ENCODE measurements around the gene AGAP2.

AGAP2 gene

GRCh38 chr12:57693317-57693658 lies 45.3 kb downstream of the AGAP2 start (continued):
- TF ChIP-seq ZNF184 (tag by site-specific recombination; IDR thresholded peaks at IDR 0.05), result 0 out of 2 replicates have a peak, but pooled peaks have one; percentile 11
- TF ChIP-seq ZNF354C (tag by site-specific recombination; IDR thresholded peaks at IDR 0.05; ENCODE audit: borderline replicate concordance, low read depth), result no peak
- TF ChIP-seq SCRT2 (tag by site-specific recombination; IDR thresholded peaks at IDR 0.05), result peak; percentile 61
- no peak for TF ChIP-seq MZF1 (tag by site-specific recombination; IDR thresholded peaks at IDR 0.05; ENCODE audit: borderline replicate concordance)
- peak; percentile 51; the same call in 1 of the 2 replicates for TF ChIP-seq ZSCAN30 (tag by site-specific recombination; IDR thresholded peaks at IDR 0.05)
- TF ChIP-seq ZNF776 (tag by site-specific recombination; IDR thresholded peaks at IDR 0.05; ENCODE audit: borderline replicate concordance), result no peak
- no peak for TF ChIP-seq KLF10 (tag by site-specific recombination; IDR thresholded peaks at IDR 0.05)
- no peak for TF ChIP-seq GLIS2 (tag by site-specific recombination; IDR thresholded peaks at IDR 0.05)
- TF ChIP-seq TSHZ1 (tag by site-specific recombination; IDR thresholded peaks at IDR 0.05; ENCODE audit: borderline replicate concordance), result no peak
- TF ChIP-seq, protein P1, sequence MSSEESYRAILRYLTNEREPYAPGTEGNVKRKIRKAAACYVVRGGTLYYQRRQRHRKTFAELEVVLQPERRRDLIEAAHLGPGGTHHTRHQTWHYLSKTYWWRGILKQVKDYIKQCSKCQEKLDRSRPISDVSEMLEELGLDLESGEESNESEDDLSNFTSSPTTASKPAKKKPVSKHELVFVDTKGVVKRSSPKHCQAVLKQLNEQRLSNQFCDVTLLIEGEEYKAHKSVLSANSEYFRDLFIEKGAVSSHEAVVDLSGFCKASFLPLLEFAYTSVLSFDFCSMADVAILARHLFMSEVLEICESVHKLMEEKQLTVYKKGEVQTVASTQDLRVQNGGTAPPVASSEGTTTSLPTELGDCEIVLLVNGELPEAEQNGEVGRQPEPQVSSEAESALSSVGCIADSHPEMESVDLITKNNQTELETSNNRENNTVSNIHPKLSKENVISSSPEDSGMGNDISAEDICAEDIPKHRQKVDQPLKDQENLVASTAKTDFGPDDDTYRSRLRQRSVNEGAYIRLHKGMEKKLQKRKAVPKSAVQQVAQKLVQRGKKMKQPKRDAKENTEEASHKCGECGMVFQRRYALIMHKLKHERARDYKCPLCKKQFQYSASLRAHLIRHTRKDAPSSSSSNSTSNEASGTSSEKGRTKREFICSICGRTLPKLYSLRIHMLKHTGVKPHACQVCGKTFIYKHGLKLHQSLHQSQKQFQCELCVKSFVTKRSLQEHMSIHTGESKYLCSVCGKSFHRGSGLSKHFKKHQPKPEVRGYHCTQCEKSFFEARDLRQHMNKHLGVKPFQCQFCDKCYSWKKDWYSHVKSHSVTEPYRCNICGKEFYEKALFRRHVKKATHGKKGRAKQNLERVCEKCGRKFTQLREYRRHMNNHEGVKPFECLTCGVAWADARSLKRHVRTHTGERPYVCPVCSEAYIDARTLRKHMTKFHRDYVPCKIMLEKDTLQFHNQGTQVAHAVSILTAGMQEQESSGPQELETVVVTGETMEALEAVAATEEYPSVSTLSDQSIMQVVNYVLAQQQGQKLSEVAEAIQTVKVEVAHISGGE (tag by site-specific recombination; conservative IDR thresholded peaks at IDR 0.05; ENCODE audit: low read depth), result no peak
- no peak for TF ChIP-seq ZNF555 (tag by site-specific recombination; conservative IDR thresholded peaks at IDR 0.05)
- TF ChIP-seq ZNF169 (tag by site-specific recombination; IDR thresholded peaks at IDR 0.05), result no peak
- no peak for TF ChIP-seq ZFP3 (tag by site-specific recombination; IDR thresholded peaks at IDR 0.05; ENCODE audit: low read depth)
- TF ChIP-seq ZNF16 (tag by site-specific recombination; IDR thresholded peaks at IDR 0.05; ENCODE audit: low read depth), result no peak
- TF ChIP-seq YY2 (tag by site-specific recombination; IDR thresholded peaks at IDR 0.05), result no peak
- no peak for TF ChIP-seq ZNF132 (tag by site-specific recombination; IDR thresholded peaks at IDR 0.05; ENCODE audit: borderline replicate concordance)

- Histone ChIP-seq H3K9me3 (ENCODE audit: control insufficient read depth, insufficient read depth, low read depth, low read length) (no peaks in the 10 kb centered on the region), H3K4me1 (ENCODE audit: control insufficient read depth, insufficient read depth, low read length) (peaks cover 3% of the 10 kb centered on the region; the same call in 1 of the 2 replicates), H3K27ac (ENCODE audit: extremely low read depth, low read depth, low read length) (no peak overlapping the region), H3K36me3 (ENCODE audit: control insufficient read depth in 2 of 2, insufficient read depth in 1 of 2, low read length in 2 of 2) (peaks cover 5 to 17% of the 10 kb centered on the region in 2 experiments; a peak in 2 of 3 replicates), H3K4me3 (ENCODE audit: low read depth, low read length) (no peak overlapping the region)
- no peak for TF ChIP-seq ZNF629 (tag by site-specific recombination; IDR thresholded peaks at IDR 0.05)
- TF ChIP-seq, protein P2, sequence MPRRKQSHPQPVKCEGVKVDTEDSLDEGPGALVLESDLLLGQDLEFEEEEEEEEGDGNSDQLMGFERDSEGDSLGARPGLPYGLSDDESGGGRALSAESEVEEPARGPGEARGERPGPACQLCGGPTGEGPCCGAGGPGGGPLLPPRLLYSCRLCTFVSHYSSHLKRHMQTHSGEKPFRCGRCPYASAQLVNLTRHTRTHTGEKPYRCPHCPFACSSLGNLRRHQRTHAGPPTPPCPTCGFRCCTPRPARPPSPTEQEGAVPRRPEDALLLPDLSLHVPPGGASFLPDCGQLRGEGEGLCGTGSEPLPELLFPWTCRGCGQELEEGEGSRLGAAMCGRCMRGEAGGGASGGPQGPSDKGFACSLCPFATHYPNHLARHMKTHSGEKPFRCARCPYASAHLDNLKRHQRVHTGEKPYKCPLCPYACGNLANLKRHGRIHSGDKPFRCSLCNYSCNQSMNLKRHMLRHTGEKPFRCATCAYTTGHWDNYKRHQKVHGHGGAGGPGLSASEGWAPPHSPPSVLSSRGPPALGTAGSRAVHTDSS (tag by site-specific recombination; IDR thresholded peaks at IDR 0.05), result no peak
- no peak for TF ChIP-seq SP2 (tag by site-specific recombination; IDR thresholded peaks at IDR 0.05)
- no peak for TF ChIP-seq ZNF324 (tag by site-specific recombination; IDR thresholded peaks at IDR 0.05)
- TF ChIP-seq, protein P3, sequence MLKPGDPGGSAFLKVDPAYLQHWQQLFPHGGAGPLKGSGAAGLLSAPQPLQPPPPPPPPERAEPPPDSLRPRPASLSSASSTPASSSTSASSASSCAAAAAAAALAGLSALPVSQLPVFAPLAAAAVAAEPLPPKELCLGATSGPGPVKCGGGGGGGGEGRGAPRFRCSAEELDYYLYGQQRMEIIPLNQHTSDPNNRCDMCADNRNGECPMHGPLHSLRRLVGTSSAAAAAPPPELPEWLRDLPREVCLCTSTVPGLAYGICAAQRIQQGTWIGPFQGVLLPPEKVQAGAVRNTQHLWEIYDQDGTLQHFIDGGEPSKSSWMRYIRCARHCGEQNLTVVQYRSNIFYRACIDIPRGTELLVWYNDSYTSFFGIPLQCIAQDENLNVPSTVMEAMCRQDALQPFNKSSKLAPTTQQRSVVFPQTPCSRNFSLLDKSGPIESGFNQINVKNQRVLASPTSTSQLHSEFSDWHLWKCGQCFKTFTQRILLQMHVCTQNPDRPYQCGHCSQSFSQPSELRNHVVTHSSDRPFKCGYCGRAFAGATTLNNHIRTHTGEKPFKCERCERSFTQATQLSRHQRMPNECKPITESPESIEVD (tag by site-specific recombination; IDR thresholded peaks at IDR 0.05), result no peak
- no peak for TF ChIP-seq ZBTB8A (tag by site-specific recombination; IDR thresholded peaks at IDR 0.05)
- no peak for TF ChIP-seq KLF10 (tag by site-specific recombination; IDR thresholded peaks at IDR 0.05)
- ChIA-PET CTCF (interaction anchor here (0.6 to 2.5 kb wide), 11 partner anchors 31 to 482 kb away, joined by 3 to 10 read pairs (median 4); no protein-coding TSS in a partner anchor), POLR2A (no interaction called here)
Observed at GRCh38 chr12:57692500-57692899, 46.0 kb downstream of the AGAP2 start.
